ENCODE results near the gene TMEM273.
A peak's percentile ranks its signal among the peaks of the same experiment; 100 is the strongest.

The TMEM273 gene

GRCh38 chr10:49162761-49163310 lies 25.4 kb downstream of the TMEM273 start:
- no peak for DNase-seq (ENCODE audit: low spot score)

- no peak for DNase-seq (ENCODE audit: low spot score)
These were observed 26.1 kb downstream of the TMEM273 start for GRCh38 chr10:49162063-49162462.

GRCh38 chr10:49161411-49161997 lies 26.7 kb downstream of the TMEM273 start:
- no peak for DNase-seq (ENCODE audit: low spot score)

- no peak for DNase-seq (ENCODE audit: low spot score)
These were observed 27.4 kb downstream of the TMEM273 start for GRCh38 chr10:49160814-49161213.

- no peak for DNase-seq (ENCODE audit: low spot score)
These were observed 28.1 kb downstream of the TMEM273 start for GRCh38 chr10:49160110-49160509.

GRCh38 chr10:49158915-49159314 lies 29.3 kb downstream of the TMEM273 start:
- no peak for DNase-seq (ENCODE audit: low spot score)

- peak; percentile 44 for DNase-seq (ENCODE audit: low spot score)
These were observed 29.8 kb downstream of the TMEM273 start for GRCh38 chr10:49158404-49158803.

- no peak for DNase-seq (ENCODE audit: low spot score)
These were observed 31.0 kb downstream of the TMEM273 start for GRCh38 chr10:49157229-49157628.

- DNase-seq (ENCODE audit: low spot score): no peak
These were observed 33.5 kb downstream of the TMEM273 start for GRCh38 chr10:49154641-49155040.

- DNase-seq (ENCODE audit: low spot score): no peak
These were observed 34.2 kb downstream of the TMEM273 start for GRCh38 chr10:49153971-49154370.

- no peak for DNase-seq (ENCODE audit: low spot score)
These were observed 35.1 kb downstream of the TMEM273 start for GRCh38 chr10:49153115-49153514.

GRCh38 chr10:49152663-49153062 lies 35.5 kb downstream of the TMEM273 start:
- no peak for DNase-seq (ENCODE audit: low spot score)

GRCh38 chr10:49152037-49152436 lies 36.2 kb downstream of the TMEM273 start:
- no peak for DNase-seq (ENCODE audit: low spot score)

- DNase-seq (ENCODE audit: low spot score): no peak
These were observed 36.7 kb downstream of the TMEM273 start for GRCh38 chr10:49151481-49151880.

- DNase-seq (ENCODE audit: low spot score): no peak
These were observed 37.2 kb downstream of the TMEM273 start for GRCh38 chr10:49151025-49151445.

- DNase-seq (ENCODE audit: low spot score): no peak
These were observed 37.8 kb downstream of the TMEM273 start for GRCh38 chr10:49150426-49150825.

GRCh38 chr10:49149881-49150280 lies 38.3 kb downstream of the TMEM273 start:
- no peak for DNase-seq (ENCODE audit: low spot score)

GRCh38 chr10:49144058-49144720 lies 44.0 kb downstream of the TMEM273 start:
- DNase-seq (ENCODE audit: low spot score): no peak

- peak; percentile 47 for DNase-seq (ENCODE audit: low spot score)
These were observed 44.9 kb downstream of the TMEM273 start for GRCh38 chr10:49143249-49143648.

- DNase-seq (ENCODE audit: low spot score): no peak
These were observed 46.5 kb downstream of the TMEM273 start for GRCh38 chr10:49141541-49142332.

- no peak for DNase-seq (ENCODE audit: low spot score)
These were observed 47.6 kb downstream of the TMEM273 start for GRCh38 chr10:49140304-49141177.

GRCh38 chr10:49139846-49140195 lies 48.4 kb downstream of the TMEM273 start:
- no peak for DNase-seq (ENCODE audit: low spot score)
